H9 (cell line): Measurements from ENCODE around the gene SLC38A5. TPM values are rescaled to one million over a fixed set of nuclear protein-coding genes. Genes with fewer than 3 reads are reported as not detected.

Source experiments
- DNase-seq: peaks from one replicate; pipeline ENCODE4 v3.0.0-alpha.2; 2017
- H2AFZ ChIP-seq: one replicate; pipeline ENCODE4 v1.6.1; 2013; ENCODE audit warnings: mild to moderate bottlenecking, low read length, control low read depth, moderate library complexity
- H2AK5ac ChIP-seq: 2 replicates; pipeline ENCODE4 v1.6.1; 2013; ENCODE audit warnings: low read length, control low read depth, mixed read lengths; ENCODE audit not compliant: insufficient read length
- H2BK120ac ChIP-seq: one replicate; pipeline ENCODE4 v1.6.1; 2013; ENCODE audit warnings: low read depth, mild to moderate bottlenecking, low read length, control low read depth, inconsistent platforms; ENCODE audit not compliant: poor library complexity, severe bottlenecking
- H2BK12ac ChIP-seq: 2 replicates; pipeline ENCODE4 v1.6.1; 2013; ENCODE audit warnings: low read length, control low read depth, mixed read lengths, low read depth; ENCODE audit not compliant: insufficient read length
- H2BK15ac ChIP-seq: 2 replicates; pipeline ENCODE4 v1.6.1; 2013; ENCODE audit warnings: low read depth, low read length, control low read depth
- H2BK20ac ChIP-seq: one replicate; pipeline ENCODE4 v1.6.1; 2013; ENCODE audit warnings: low read depth, mild to moderate bottlenecking, low read length, control low read depth, inconsistent platforms; ENCODE audit not compliant: poor library complexity, severe bottlenecking
- H2BK5ac ChIP-seq: 2 replicates; pipeline ENCODE4 v1.6.1; 2013; ENCODE audit warnings: low read length, control low read depth, mixed read lengths; ENCODE audit not compliant: insufficient read length
- H3K14ac ChIP-seq: 2 replicates; pipeline ENCODE4 v1.6.1; 2013; ENCODE audit warnings: low read length, control low read depth; ENCODE audit not compliant: insufficient read depth
- H3K18ac ChIP-seq: 2 replicates; pipeline ENCODE4 v1.6.1; 2013; ENCODE audit warnings: low read depth, mild to moderate bottlenecking, mixed read lengths, low read length, control low read depth; ENCODE audit not compliant: insufficient read length
- H3K23ac ChIP-seq: 2 replicates; pipeline ENCODE4 v1.6.1; 2013; ENCODE audit warnings: low read length, control low read depth, mixed read lengths, low read depth; ENCODE audit not compliant: insufficient read length
- H3K23me2 ChIP-seq: 2 replicates; pipeline ENCODE4 v1.6.1; 2013; ENCODE audit warnings: low read depth, mild to moderate bottlenecking, mixed read lengths, low read length, control low read depth; ENCODE audit not compliant: insufficient read length, poor library complexity, severe bottlenecking
- H3K27ac ChIP-seq: 2 replicates; pipeline ENCODE4 v1.5.1; 2013; ENCODE audit warnings: low read length, control low read depth, mixed read lengths, low read depth; ENCODE audit not compliant: insufficient read length
- H3K27me3 ChIP-seq: 2 replicates; pipeline ENCODE4 v1.6.1; 2013; ENCODE audit warnings: low read length, control low read depth, inconsistent platforms; ENCODE audit not compliant: insufficient read depth
- H3K4ac ChIP-seq: 2 replicates; pipeline ENCODE4 v1.6.1; 2013; ENCODE audit warnings: low read depth, mild to moderate bottlenecking, control low read depth, inconsistent platforms, low read length, moderate library complexity
- H3K4me1 ChIP-seq: 2 replicates; pipeline ENCODE4 v1.6.1; 2013; ENCODE audit warnings: low read length, control low read depth, inconsistent platforms; ENCODE audit not compliant: insufficient read depth
- H3K4me2 ChIP-seq: 2 replicates; pipeline ENCODE4 v1.6.1; 2013; ENCODE audit warnings: low read length, control low read depth, mixed read lengths; ENCODE audit not compliant: insufficient read length, insufficient read depth
- H3K56ac ChIP-seq: 2 replicates; pipeline ENCODE4 v1.6.1; 2013; ENCODE audit warnings: low read depth, mild to moderate bottlenecking, mixed read lengths, low read length, control low read depth; ENCODE audit not compliant: insufficient read length
- H3K79me1 ChIP-seq: 2 replicates; pipeline ENCODE4 v1.6.1; 2013; ENCODE audit warnings: low read depth, mild to moderate bottlenecking, moderate library complexity, low read length, control low read depth, inconsistent platforms; ENCODE audit not compliant: insufficient read depth, poor library complexity, severe bottlenecking
- H3K79me2 ChIP-seq: 2 replicates; pipeline ENCODE4 v1.6.1; 2013; ENCODE audit warnings: low read length, control low read depth, inconsistent platforms; ENCODE audit not compliant: insufficient read depth
- H3K9ac ChIP-seq: 2 replicates; pipeline ENCODE4 v1.6.1; 2013; ENCODE audit warnings: low read length, control low read depth, mixed read lengths; ENCODE audit not compliant: insufficient read length; ENCODE audit errors: extremely low read depth
- H3K9me3 ChIP-seq: one replicate; pipeline ENCODE4 v1.6.1; 2013; ENCODE audit warnings: low read depth, low read length, inconsistent platforms; ENCODE audit not compliant: control insufficient read depth
- H3T11ph ChIP-seq: one replicate; pipeline ENCODE4 v1.6.1; 2013; ENCODE audit warnings: mild to moderate bottlenecking, low read length, control low read depth, inconsistent platforms
- H4K20me1 ChIP-seq: one replicate; pipeline ENCODE4 v1.6.1; 2013; ENCODE audit not compliant: control insufficient read depth, insufficient read length, insufficient read depth
- H4K5ac ChIP-seq: 2 replicates; pipeline ENCODE4 v1.6.1; 2013; ENCODE audit warnings: low read depth, mild to moderate bottlenecking, mixed read lengths, low read length, control low read depth; ENCODE audit not compliant: insufficient read length
- H4K8ac ChIP-seq: replicated peaks from 2 replicates; pipeline ENCODE4 v1.6.1; 2013; ENCODE audit warnings: low read length, control low read depth, mixed read lengths, low read depth; ENCODE audit not compliant: insufficient read length
- H4K91ac ChIP-seq: 2 replicates; pipeline ENCODE4 v1.6.1; 2013; ENCODE audit warnings: low read depth, mild to moderate bottlenecking, moderate library complexity, mixed read lengths, low read length, control low read depth; ENCODE audit not compliant: insufficient read length
- H3K27ac Mint-ChIP-seq, 3 experiments: 2 replicates in 2 of 3; 3 replicates in 1 of 3; pipeline ENCODE4 v1.8.0; 2020 to 2021; ENCODE audit warnings: mixed read lengths in 3 of 3, mild to moderate bottlenecking in 1 of 3, moderate library complexity in 1 of 3
- H3K27me3 Mint-ChIP-seq: 2 replicates; pipeline ENCODE4 v1.8.0; 2021; ENCODE audit warnings: low read depth, mild to moderate bottlenecking, moderate library complexity, mixed read lengths
- H3K36me3 Mint-ChIP-seq, 3 experiments: 2 replicates in 2 of 3; 3 replicates in 1 of 3; pipeline ENCODE4 v1.8.0; 2020 to 2021; ENCODE audit warnings: low read depth in 3 of 3, mixed read lengths in 3 of 3; ENCODE audit not compliant: insufficient read depth in 1 of 3
- H3K4me1 Mint-ChIP-seq, 2 experiments: 2 replicates each; pipeline ENCODE4 v1.8.0; 2020; ENCODE audit warnings: mixed read lengths in 2 of 2
- H3K4me3 Mint-ChIP-seq, 2 experiments: 2 replicates in 1 of 2; 3 replicates in 1 of 2; pipeline ENCODE4 v1.8.0; 2020 to 2021; ENCODE audit warnings: mild to moderate bottlenecking in 2 of 2, mixed read lengths in 2 of 2, moderate library complexity in 1 of 2
- H3K9me3 Mint-ChIP-seq, 2 experiments: 2 replicates in 1 of 2; 3 replicates in 1 of 2; pipeline ENCODE4 v1.8.0; 2020; ENCODE audit warnings: mild to moderate bottlenecking in 2 of 2, mixed read lengths in 2 of 2, moderate library complexity in 1 of 2
- WGBS: extraction: QIAGEN DNeasy Blood & Tissue Kit; methylation state at CpG from one replicate; pipeline ENCODE4 v1.1.7; 2013; ENCODE audit warnings: missing lambda C conversion rate, low lambda C conversion rate, mixed read lengths; ENCODE audit not compliant: insufficient read length; ENCODE audit errors: extremely low coverage; 5-methylcytosine and 5-hydroxymethylcytosine counted together
- total RNA-seq: library from RNA; stranded (reverse); gene quantifications from 2 replicates; pipeline ENCODE4 v1.2.1, GENCODE V29; 2021
- TF ChIP-seq, protein P1 (sequence below): fragments of 200-600 bp; sonication (generic); conservative IDR thresholded peaks from 3 replicates; pipeline ENCODE4 v1.8.0; 2021; ENCODE audit warnings: antibody characterized with exemption, mild to moderate bottlenecking

The SLC38A5 gene
- total RNA-seq, 1 experiment from 2014 or later, result 28.3 TPM

DNA sequence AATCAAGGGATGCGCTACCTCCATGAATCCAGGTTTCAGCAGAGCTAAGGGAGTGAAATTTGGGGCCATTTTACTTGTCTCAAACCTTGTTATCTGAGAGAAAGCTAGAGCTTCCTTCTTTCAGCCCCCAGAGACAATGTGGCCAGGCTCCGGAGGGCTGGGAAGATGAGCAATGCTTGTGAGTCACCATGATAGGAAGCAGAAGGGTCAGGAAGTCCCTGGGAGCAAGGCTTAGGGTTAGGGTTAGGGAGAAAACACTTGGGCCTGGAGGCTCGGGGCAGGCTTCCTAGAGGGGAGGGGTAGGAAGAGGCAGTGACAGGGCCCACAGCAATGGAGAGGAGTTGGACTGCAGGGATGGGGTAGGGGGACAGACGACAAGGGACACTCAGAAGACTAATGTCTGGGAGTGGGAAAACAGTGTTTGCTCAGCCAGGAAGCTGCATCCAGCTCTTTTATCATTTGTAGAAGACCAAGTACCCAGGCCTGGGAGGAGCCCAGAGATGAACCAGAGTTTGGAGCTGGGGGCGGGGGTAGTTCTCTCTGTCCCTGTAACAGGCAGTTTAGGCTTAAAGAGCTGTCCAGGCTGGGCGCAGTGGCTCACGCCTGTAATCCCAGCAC, 22.3 kb upstream of the SLC38A5 start:
- Histone ChIP-seq H2AFZ (no peak overlapping the region), H4K20me1 (no peaks in the 10 kb centered on the region), H3K9ac (no peak overlapping the region), H3K4ac (no peak overlapping the region), H2BK20ac (no peak overlapping the region), H3K23me2 (no peaks in the 10 kb centered on the region), H3K27me3 (no peaks in the 10 kb centered on the region), H3K18ac (no peak overlapping the region), H4K91ac (no peak overlapping the region), H3K23ac (no peak overlapping the region), H2AK5ac (no peak overlapping the region), H2BK120ac (no peak overlapping the region), H3K9me3 (peaks cover 37% of the 10 kb centered on the region), H3K4me1 (no peaks in the 10 kb centered on the region), H3K14ac (no peak overlapping the region), H3K79me2 (no peaks in the 10 kb centered on the region), H3K56ac (no peak overlapping the region), H2BK12ac (no peak overlapping the region), H3K4me2 (no peak overlapping the region), H3T11ph (no peak overlapping the region), H2BK5ac (no peak overlapping the region), H4K5ac (no peak overlapping the region), H4K8ac (no peak overlapping the region), H3K27ac (no peak overlapping the region), H2BK15ac (no peak overlapping the region), H3K79me1 (no peaks in the 10 kb centered on the region)
- Mint-ChIP-seq H3K4me1 (0 out of 4 replicates have a peak, but pooled peaks cover 0 to 2% of the 10 kb centered on the region in 2 experiments), H3K4me3 (no peak overlapping the region), H3K9me3 (peaks cover 70 to 79% of the 10 kb centered on the region in 2 experiments), H3K36me3 (peaks cover under 1 to 5% (median 4%) of the 10 kb centered on the region in 3 experiments), H3K27ac (no peak overlapping the region), H3K27me3 (peaks cover 3% of the 10 kb centered on the region)
- DNase-seq, result no peak
- TF ChIP-seq, protein P1, sequence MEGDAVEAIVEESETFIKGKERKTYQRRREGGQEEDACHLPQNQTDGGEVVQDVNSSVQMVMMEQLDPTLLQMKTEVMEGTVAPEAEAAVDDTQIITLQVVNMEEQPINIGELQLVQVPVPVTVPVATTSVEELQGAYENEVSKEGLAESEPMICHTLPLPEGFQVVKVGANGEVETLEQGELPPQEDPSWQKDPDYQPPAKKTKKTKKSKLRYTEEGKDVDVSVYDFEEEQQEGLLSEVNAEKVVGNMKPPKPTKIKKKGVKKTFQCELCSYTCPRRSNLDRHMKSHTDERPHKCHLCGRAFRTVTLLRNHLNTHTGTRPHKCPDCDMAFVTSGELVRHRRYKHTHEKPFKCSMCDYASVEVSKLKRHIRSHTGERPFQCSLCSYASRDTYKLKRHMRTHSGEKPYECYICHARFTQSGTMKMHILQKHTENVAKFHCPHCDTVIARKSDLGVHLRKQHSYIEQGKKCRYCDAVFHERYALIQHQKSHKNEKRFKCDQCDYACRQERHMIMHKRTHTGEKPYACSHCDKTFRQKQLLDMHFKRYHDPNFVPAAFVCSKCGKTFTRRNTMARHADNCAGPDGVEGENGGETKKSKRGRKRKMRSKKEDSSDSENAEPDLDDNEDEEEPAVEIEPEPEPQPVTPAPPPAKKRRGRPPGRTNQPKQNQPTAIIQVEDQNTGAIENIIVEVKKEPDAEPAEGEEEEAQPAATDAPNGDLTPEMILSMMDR, result no peak
- no CpG with 5 or more reads among the region's 7 CpGs for WGBS
